NCI-H345 treated with DMSO at 0.1 percent for 48 hours (cell line): ENCODE data around the gene SRGAP2.
"Not testable (repeated sequence)": the region's sequence is repeated elsewhere in the genome, so short reads cannot be mapped to it uniquely, and the experiment has no call there.

Experiments used
- DNase-seq: peaks from one replicate; lab custom pipeline; 2025; ENCODE audit not compliant: unreplicated experiment; lab: John Stamatoyannopoulos, UW

The SRGAP2 gene

DNA sequence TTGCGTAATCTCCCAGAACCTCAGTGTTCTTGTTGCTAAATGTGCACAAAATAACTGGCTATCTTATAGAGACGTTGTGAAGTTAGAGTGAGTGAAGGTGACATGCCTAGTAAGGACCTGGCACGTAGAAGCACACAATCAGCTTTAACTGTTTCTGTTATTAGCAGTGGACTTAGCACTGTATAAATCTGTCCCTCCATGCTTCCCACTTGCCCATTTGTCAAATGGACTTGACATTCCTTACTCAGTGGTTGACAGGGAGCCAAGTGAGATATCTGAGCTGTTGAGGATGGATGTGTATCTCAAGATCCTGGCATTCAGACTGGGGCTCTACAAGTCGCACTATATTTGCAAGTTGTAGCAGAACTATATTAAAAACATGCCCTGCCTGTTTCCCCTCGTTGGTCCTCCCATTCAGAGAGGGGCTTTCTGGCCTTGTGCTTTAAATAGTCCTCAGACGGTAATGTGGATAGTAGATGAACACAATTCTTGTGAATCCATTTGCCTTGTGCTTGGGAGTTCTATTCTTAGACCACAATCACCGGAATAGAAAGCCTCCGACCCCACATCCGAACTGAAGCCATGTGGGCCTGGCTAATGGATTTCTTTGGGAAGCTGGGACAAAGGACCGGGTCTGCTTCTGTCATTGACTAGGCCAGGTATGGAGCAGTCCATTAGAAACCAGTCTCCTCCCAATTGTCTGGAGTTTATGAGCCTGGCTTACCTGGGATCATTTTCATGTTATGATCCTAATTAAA is 43.0 kb downstream of the SRGAP2 start:
- not testable (repeated sequence) for DNase-seq

- DNase-seq: not testable (repeated sequence)
Measured at GRCh38 chr1:206250953-206251681, 47.8 kb downstream of the SRGAP2 start.

DNA sequence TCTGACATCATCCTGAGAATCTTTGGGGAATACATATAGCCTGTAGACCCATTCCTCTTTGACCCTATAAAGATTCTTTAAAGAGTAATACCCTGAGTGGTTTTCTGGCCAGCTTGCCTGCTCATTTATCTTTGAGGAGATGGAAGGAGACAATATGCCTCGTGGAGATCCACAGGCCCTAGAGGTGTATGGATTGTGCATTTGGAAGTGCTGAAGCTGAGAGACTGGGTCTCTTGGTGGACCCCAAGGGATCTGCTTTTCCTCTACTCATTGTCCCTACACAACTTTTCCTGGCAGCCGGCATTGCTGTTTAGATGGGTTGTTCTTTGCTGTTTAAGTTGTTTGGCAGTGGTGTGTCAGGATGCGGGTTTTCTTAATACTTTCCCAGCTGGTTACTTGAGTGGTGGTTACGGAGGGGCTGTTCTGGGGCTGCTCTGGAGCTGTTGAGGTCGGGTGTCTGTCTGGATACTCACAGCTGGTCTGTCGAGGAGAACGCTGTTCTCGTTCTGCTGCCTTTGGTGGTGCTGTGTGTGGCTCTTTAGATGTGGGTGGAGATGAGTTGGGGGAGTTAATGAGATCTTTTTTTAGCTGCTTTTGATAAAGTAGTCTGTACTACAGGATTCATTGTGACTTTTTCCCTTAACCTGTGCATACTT is 49.5 kb downstream of the SRGAP2 start:
- DNase-seq: not testable (repeated sequence)
